Endothelial cell of umbilical vein (primary cell): ENCODE measurements around the gene CD46. TPM values are rescaled to one million over a fixed set of nuclear protein-coding genes. Genes with fewer than 3 reads are reported as not detected.

Source experiments
- BruUV-seq: library from RNA; stranded (reverse); fragments of 400-500 nt; replicated peaks from 2 replicates; lab custom pipeline; 2021; lab: Mats Ljungman, UMichigan
- CTCF ChIA-PET: fragments of 300-600, 350-600 bp; sonication (Branson Sonifier 250); formaldehyde crosslinking; loops from one replicate; lab custom pipeline; 2021; ENCODE audit warnings: antibody characterized with exemption, inconsistent platforms; lab: Charles Lee
- POLR2A ChIA-PET: fragments of 300-600, 350-600 bp; sonication (Branson Sonifier 250); formaldehyde crosslinking; loops from one replicate; lab custom pipeline; 2021; ENCODE audit warnings: antibody characterized with exemption, inconsistent platforms; lab: Charles Lee
- DNase-seq: peaks from one replicate; pipeline ENCODE4 v3.0.0-alpha.2; 2011; ENCODE audit warnings: low read depth, low spot score
- FAIRE-seq: peaks from 2 replicates; lab custom pipeline; 2011; peaks lifted over from hg19 to GRCh38; lab: Jason Lieb, UNC
- H2AFZ ChIP-seq: 2 replicates; pipeline ENCODE4 v1.6.0; 2012; ENCODE audit warnings: low read depth, low read length, control low read depth, inconsistent platforms
- H3K27ac ChIP-seq: 2 replicates; pipeline ENCODE4 v1.5.1; 2011; ENCODE audit warnings: low read depth, mild to moderate bottlenecking, control low read depth, low read length, moderate library complexity; ENCODE audit not compliant: insufficient read depth
- H3K27me3 ChIP-seq, 2 experiments: 2 replicates each; pipeline versions ENCODE4 v1.6.0 to v1.6.1; 2011; ENCODE audit warnings: low read length in 2 of 2, mixed read lengths in 1 of 2; ENCODE audit not compliant: control insufficient read depth in 2 of 2, insufficient read depth in 2 of 2
- H3K36me3 ChIP-seq, 2 experiments: 2 replicates in 1 of 2; 3 replicates in 1 of 2; pipeline ENCODE4 v1.5.1; 2011; ENCODE audit warnings: low read length in 2 of 2, mild to moderate bottlenecking in 1 of 2, moderate library complexity in 1 of 2; ENCODE audit not compliant: control insufficient read depth in 2 of 2, insufficient read depth in 2 of 2; ENCODE audit errors: extremely low read depth in 1 of 2
- H3K4me1 ChIP-seq: 3 replicates; pipeline ENCODE4 v1.5.1; 2011; ENCODE audit warnings: mild to moderate bottlenecking, low read length; ENCODE audit not compliant: control insufficient read depth, insufficient read depth; ENCODE audit errors: extremely low read depth
- H3K4me2 ChIP-seq: 2 replicates; pipeline ENCODE4 v1.6.1; 2011; ENCODE audit warnings: low read length, control low read depth, mixed read lengths; ENCODE audit not compliant: insufficient read depth
- H3K4me3 ChIP-seq, 3 experiments: fragments of 200-600 bp in 1 of 3; sonication (generic), shearing (Covaris generic) in 1 of 3; replicated peaks in 1 of 3; 2 replicates each; pipeline ENCODE4 v1.5.1; 2011 to 2016; ENCODE audit warnings: control low read depth in 3 of 3, low read length in 3 of 3, mild to moderate bottlenecking in 2 of 3, inconsistent platforms in 1 of 3, low read depth in 1 of 3, moderate library complexity in 1 of 3; ENCODE audit not compliant: insufficient read depth in 1 of 3
- H3K79me2 ChIP-seq: 2 replicates; pipeline ENCODE4 v1.6.0; 2012; ENCODE audit warnings: low read length, inconsistent platforms; ENCODE audit not compliant: control insufficient read depth, insufficient read depth
- H3K9ac ChIP-seq: replicated peaks from 2 replicates; pipeline ENCODE3; 2011; ENCODE audit warnings: low read length, control low read depth; ENCODE audit not compliant: insufficient read depth; ENCODE audit errors: extremely low read depth
- H3K9me1 ChIP-seq: replicated peaks from 3 replicates; pipeline ENCODE4 v1.6.0; 2011; ENCODE audit warnings: mild to moderate bottlenecking, low read length; ENCODE audit not compliant: control insufficient read depth, insufficient read depth; ENCODE audit errors: extremely low read depth
- H3K9me3 ChIP-seq: replicated peaks from 2 replicates; pipeline ENCODE4 v1.5.1; 2012; ENCODE audit warnings: low read length, inconsistent platforms; ENCODE audit not compliant: control insufficient read depth, insufficient read depth
- H4K20me1 ChIP-seq: replicated peaks from 2 replicates; pipeline ENCODE3; 2011; ENCODE audit warnings: mild to moderate bottlenecking, low read length; ENCODE audit not compliant: control insufficient read depth, insufficient read depth; ENCODE audit errors: extremely low read depth
- CTCF ChIP-seq, 2 donors: IDR thresholded peaks; 1 replicate in 1 of 2; 2 replicates in 1 of 2; pipeline ENCODE4 v1.5.1; 2011; ENCODE audit warnings: low read length in 2 of 2, mild to moderate bottlenecking in 2 of 2, moderate library complexity in 2 of 2, control low read depth in 1 of 2, inconsistent platforms in 1 of 2, low read depth in 1 of 2; ENCODE audit not compliant: insufficient read depth in 1 of 2; ENCODE audit errors: extremely low read depth in 1 of 2
- EZH2 ChIP-seq: IDR thresholded peaks from 2 replicates; pipeline ENCODE4 v1.6.1; 2012; ENCODE audit warnings: borderline replicate concordance, low read depth, mild to moderate bottlenecking, moderate library complexity, low read length, inconsistent platforms; ENCODE audit not compliant: severe bottlenecking
- FOS ChIP-seq: IDR thresholded peaks from 2 replicates; pipeline ENCODE4 v1.6.1; 2011; ENCODE audit warnings: mild to moderate bottlenecking, low read length, moderate library complexity, borderline replicate concordance; ENCODE audit not compliant: insufficient read depth
- GATA2 ChIP-seq: IDR thresholded peaks from 2 replicates; pipeline ENCODE4 v1.7.0; 2011; ENCODE audit warnings: low read depth, mild to moderate bottlenecking, moderate library complexity, mixed read lengths, low read length; ENCODE audit not compliant: insufficient read length, insufficient read depth
- JUN ChIP-seq: IDR thresholded peaks from 2 replicates; pipeline ENCODE4 v1.6.1; 2011; ENCODE audit warnings: borderline replicate concordance, low read depth; ENCODE audit not compliant: insufficient read length, insufficient read depth
- MAX ChIP-seq: IDR thresholded peaks from 2 replicates; pipeline ENCODE4 v1.6.1; 2011; ENCODE audit not compliant: insufficient read depth, insufficient read length
- MYC ChIP-seq: IDR thresholded peaks from one replicate; pipeline ENCODE4 v1.6.1; 2011; ENCODE audit warnings: mild to moderate bottlenecking, low read depth, low read length
- POLR2A ChIP-seq: IDR thresholded peaks from 2 replicates; pipeline ENCODE4 v1.6.1; 2012; ENCODE audit warnings: low read depth, mild to moderate bottlenecking, control low read depth, low read length
- POLR2AphosphoS5 ChIP-seq: IDR thresholded peaks from 2 replicates; pipeline ENCODE4 v1.6.1; 2012; ENCODE audit warnings: low read depth, mild to moderate bottlenecking, control low read depth, low read length, moderate library complexity; ENCODE audit not compliant: insufficient read depth
- dilution Hi-C: fragments of 300-500 bp; cut with MboI; formaldehyde crosslinking; loops from one replicate; pipeline ENCODE4 v1.15.0; 2019; ENCODE audit warnings: low sequenced_read_pairs; ENCODE audit not compliant: extremely low pct_ligation_motif_present
- intact Hi-C: fragments of 100-400 bp; cut with micrococcal nuclease; formaldehyde crosslinking; loops from one replicate; pipeline ENCODE4 v1.10.0; 2022
- polyA plus RNA-seq, 4 experiments: library from polyadenylated mRNA; depleted of rRNA in 3 of 4; stranded (reverse) in 3 of 4; unstranded in 1 of 4; fragments of >200 nt; gene quantifications; 2 replicates each; pipeline versions ENCODE4 v1.2.1 to v1.2.3, GENCODE V29; 2011 to 2012; ENCODE audit warnings: missing spikeins in 1 of 4
- total RNA-seq: library from RNA; stranded (reverse); gene quantifications from 2 replicates; pipeline ENCODE4 v1.2.3, GENCODE V29; 2021

The CD46 gene
- total and polyA plus RNA-seq, 2 donors (not counting 3 experiments of a cell fraction or from before 2014, with no cell fraction given) = 134 to 256 TPM

GRCh38 chr1:207745839-207746767, 5.8 kb upstream of the CD46 start:
- Histone ChIP-seq H3K79me2 (no peaks in the 10 kb centered on the region), H3K36me3 (no peaks in the 10 kb centered on the region), H3K4me2 (no peak overlapping the region), H3K27me3 (no peaks in the 10 kb centered on the region), H3K9me3 (no peaks in the 10 kb centered on the region), H3K4me1 (peaks cover 11% of the 10 kb centered on the region), H3K9me1 (no peaks in the 10 kb centered on the region), H3K27ac (no peak overlapping the region), H2AFZ (no peak overlapping the region), H3K4me3 (no peak overlapping the region), H3K9ac (no peak overlapping the region), H4K20me1 (no peaks in the 10 kb centered on the region)
- no peak for TF ChIP-seq FOS
- TF ChIP-seq POLR2A = no peak
- no peak for TF ChIP-seq JUN
- no peak for TF ChIP-seq GATA2
- TF ChIP-seq CTCF (IDR thresholded peaks at IDR 0.05; ENCODE audit: extremely low read depth in 1 of 2, insufficient read depth in 1 of 2, low read depth in 1 of 2, low read length in 2 of 2) = no peak
- no peak for TF ChIP-seq MYC
- TF ChIP-seq EZH2 = no peak
- TF ChIP-seq POLR2AphosphoS5 = no peak
- TF ChIP-seq MAX = no peak
- FAIRE-seq = no peak
- BruUV-seq = no TSS peak
- ChIA-PET CTCF (interaction anchor here (0.6 kb wide), 1 partner anchor 30 kb away, joined by 3 read pairs; no protein-coding TSS in a partner anchor), POLR2A (no interaction called here)
- no peak for DNase-seq
- intact Hi-C loops (no loop called here), dilution Hi-C loops (no loop called here)
